Endothelial cell of umbilical vein (primary cell): Measurements from ENCODE around the gene GAST. TPM values are rescaled to one million over a fixed set of nuclear protein-coding genes. Genes with fewer than 3 reads are reported as not detected.

ENCODE experiments used
- BruUV-seq: library from RNA; stranded (reverse); fragments of 400-500 nt; replicated peaks from 2 replicates; lab custom pipeline; 2021; lab: Mats Ljungman, UMichigan
- CTCF ChIA-PET: fragments of 300-600, 350-600 bp; sonication (Branson Sonifier 250); formaldehyde crosslinking; loops from one replicate; lab custom pipeline; 2021; ENCODE audit warnings: antibody characterized with exemption, inconsistent platforms; lab: Charles Lee
- POLR2A ChIA-PET: fragments of 300-600, 350-600 bp; sonication (Branson Sonifier 250); formaldehyde crosslinking; loops from one replicate; lab custom pipeline; 2021; ENCODE audit warnings: antibody characterized with exemption, inconsistent platforms; lab: Charles Lee
- DNase-seq: peaks from one replicate; pipeline ENCODE4 v3.0.0-alpha.2; 2011; ENCODE audit warnings: low read depth, low spot score
- FAIRE-seq: peaks from 2 replicates; lab custom pipeline; 2011; peaks lifted over from hg19 to GRCh38; lab: Jason Lieb, UNC
- H2AFZ ChIP-seq: 2 replicates; pipeline ENCODE4 v1.6.0; 2012; ENCODE audit warnings: low read depth, low read length, control low read depth, inconsistent platforms
- H3K27ac ChIP-seq: 2 replicates; pipeline ENCODE4 v1.5.1; 2011; ENCODE audit warnings: low read depth, mild to moderate bottlenecking, control low read depth, low read length, moderate library complexity; ENCODE audit not compliant: insufficient read depth
- H3K27me3 ChIP-seq, 2 experiments: 2 replicates each; pipeline versions ENCODE4 v1.6.0 to v1.6.1; 2011; ENCODE audit warnings: low read length in 2 of 2, mixed read lengths in 1 of 2; ENCODE audit not compliant: control insufficient read depth in 2 of 2, insufficient read depth in 2 of 2
- H3K36me3 ChIP-seq, 2 experiments: 2 replicates in 1 of 2; 3 replicates in 1 of 2; pipeline ENCODE4 v1.5.1; 2011; ENCODE audit warnings: low read length in 2 of 2, mild to moderate bottlenecking in 1 of 2, moderate library complexity in 1 of 2; ENCODE audit not compliant: control insufficient read depth in 2 of 2, insufficient read depth in 2 of 2; ENCODE audit errors: extremely low read depth in 1 of 2
- H3K4me1 ChIP-seq: 3 replicates; pipeline ENCODE4 v1.5.1; 2011; ENCODE audit warnings: mild to moderate bottlenecking, low read length; ENCODE audit not compliant: control insufficient read depth, insufficient read depth; ENCODE audit errors: extremely low read depth
- H3K4me2 ChIP-seq: 2 replicates; pipeline ENCODE4 v1.6.1; 2011; ENCODE audit warnings: low read length, control low read depth, mixed read lengths; ENCODE audit not compliant: insufficient read depth
- H3K4me3 ChIP-seq, 3 experiments: fragments of 200-600 bp in 1 of 3; sonication (generic), shearing (Covaris generic) in 1 of 3; replicated peaks in 1 of 3; 2 replicates each; pipeline ENCODE4 v1.5.1; 2011 to 2016; ENCODE audit warnings: control low read depth in 3 of 3, low read length in 3 of 3, mild to moderate bottlenecking in 2 of 3, inconsistent platforms in 1 of 3, low read depth in 1 of 3, moderate library complexity in 1 of 3; ENCODE audit not compliant: insufficient read depth in 1 of 3
- H3K79me2 ChIP-seq: 2 replicates; pipeline ENCODE4 v1.6.0; 2012; ENCODE audit warnings: low read length, inconsistent platforms; ENCODE audit not compliant: control insufficient read depth, insufficient read depth
- H3K9ac ChIP-seq: replicated peaks from 2 replicates; pipeline ENCODE3; 2011; ENCODE audit warnings: low read length, control low read depth; ENCODE audit not compliant: insufficient read depth; ENCODE audit errors: extremely low read depth
- H3K9me1 ChIP-seq: replicated peaks from 3 replicates; pipeline ENCODE4 v1.6.0; 2011; ENCODE audit warnings: mild to moderate bottlenecking, low read length; ENCODE audit not compliant: control insufficient read depth, insufficient read depth; ENCODE audit errors: extremely low read depth
- H3K9me3 ChIP-seq: replicated peaks from 2 replicates; pipeline ENCODE4 v1.5.1; 2012; ENCODE audit warnings: low read length, inconsistent platforms; ENCODE audit not compliant: control insufficient read depth, insufficient read depth
- H4K20me1 ChIP-seq: replicated peaks from 2 replicates; pipeline ENCODE3; 2011; ENCODE audit warnings: mild to moderate bottlenecking, low read length; ENCODE audit not compliant: control insufficient read depth, insufficient read depth; ENCODE audit errors: extremely low read depth
- CTCF ChIP-seq, 2 donors: IDR thresholded peaks; 1 replicate in 1 of 2; 2 replicates in 1 of 2; pipeline ENCODE4 v1.5.1; 2011; ENCODE audit warnings: low read length in 2 of 2, mild to moderate bottlenecking in 2 of 2, moderate library complexity in 2 of 2, control low read depth in 1 of 2, inconsistent platforms in 1 of 2, low read depth in 1 of 2; ENCODE audit not compliant: insufficient read depth in 1 of 2; ENCODE audit errors: extremely low read depth in 1 of 2
- EZH2 ChIP-seq: IDR thresholded peaks from 2 replicates; pipeline ENCODE4 v1.6.1; 2012; ENCODE audit warnings: borderline replicate concordance, low read depth, mild to moderate bottlenecking, moderate library complexity, low read length, inconsistent platforms; ENCODE audit not compliant: severe bottlenecking
- FOS ChIP-seq: IDR thresholded peaks from 2 replicates; pipeline ENCODE4 v1.6.1; 2011; ENCODE audit warnings: mild to moderate bottlenecking, low read length, moderate library complexity, borderline replicate concordance; ENCODE audit not compliant: insufficient read depth
- GATA2 ChIP-seq: IDR thresholded peaks from 2 replicates; pipeline ENCODE4 v1.7.0; 2011; ENCODE audit warnings: low read depth, mild to moderate bottlenecking, moderate library complexity, mixed read lengths, low read length; ENCODE audit not compliant: insufficient read length, insufficient read depth
- JUN ChIP-seq: IDR thresholded peaks from 2 replicates; pipeline ENCODE4 v1.6.1; 2011; ENCODE audit warnings: borderline replicate concordance, low read depth; ENCODE audit not compliant: insufficient read length, insufficient read depth
- MAX ChIP-seq: IDR thresholded peaks from 2 replicates; pipeline ENCODE4 v1.6.1; 2011; ENCODE audit not compliant: insufficient read depth, insufficient read length
- MYC ChIP-seq: IDR thresholded peaks from one replicate; pipeline ENCODE4 v1.6.1; 2011; ENCODE audit warnings: mild to moderate bottlenecking, low read depth, low read length
- POLR2A ChIP-seq: IDR thresholded peaks from 2 replicates; pipeline ENCODE4 v1.6.1; 2012; ENCODE audit warnings: low read depth, mild to moderate bottlenecking, control low read depth, low read length
- dilution Hi-C: fragments of 300-500 bp; cut with MboI; formaldehyde crosslinking; loops from one replicate; pipeline ENCODE4 v1.15.0; 2019; ENCODE audit warnings: low sequenced_read_pairs; ENCODE audit not compliant: extremely low pct_ligation_motif_present
- intact Hi-C: fragments of 100-400 bp; cut with micrococcal nuclease; formaldehyde crosslinking; loops from one replicate; pipeline ENCODE4 v1.10.0; 2022
- polyA plus RNA-seq, 4 experiments: library from polyadenylated mRNA; depleted of rRNA in 3 of 4; stranded (reverse) in 3 of 4; unstranded in 1 of 4; fragments of >200 nt; gene quantifications; 2 replicates each; pipeline versions ENCODE4 v1.2.1 to v1.2.3, GENCODE V29; 2011 to 2012; ENCODE audit warnings: missing spikeins in 1 of 4
- total RNA-seq: library from RNA; stranded (reverse); gene quantifications from 2 replicates; pipeline ENCODE4 v1.2.3, GENCODE V29; 2021

Gene GAST
- total and polyA plus RNA-seq, 2 donors (not counting 3 experiments of a cell fraction or from before 2014, with no cell fraction given) = not detected

GRCh38 chr17:41739661-41740352 is 27.7 kb downstream of the GAST start:
- dilution Hi-C loops = loop anchor here (10.0 kb wide), 1 partner anchor 65 kb away; no protein-coding TSS in a partner anchor
- FAIRE-seq = no peak
- TF ChIP-seq POLR2A = no peak
- no peak for TF ChIP-seq CTCF (IDR thresholded peaks at IDR 0.05; ENCODE audit: extremely low read depth in 1 of 2, insufficient read depth in 1 of 2, low read depth in 1 of 2, low read length in 2 of 2)
- no peak for TF ChIP-seq FOS
- no peak for TF ChIP-seq EZH2
- TF ChIP-seq MYC = no peak
- TF ChIP-seq GATA2 = no peak
- no peak for TF ChIP-seq JUN
- TF ChIP-seq MAX = no peak
- peaks cover 12 to 19% of the 10 kb centered on the region in 2 experiments for H3K27me3 ChIP-seq
- H3K36me3 ChIP-seq = no peaks in the 10 kb centered on the region
- ChIA-PET POLR2A (interaction anchor here (1.1 kb wide), 1 partner anchor 47 kb away, joined by 3 read pairs; the partner anchor contains the start of gene JUP), CTCF (interaction anchor here (1.1 to 4.6 kb wide), 8 partner anchors 14 to 72 kb away, joined by 3 to 50 read pairs (median 6); partner anchors contain the start of genes JUP and P3H4)
- H3K9me3 ChIP-seq = no peaks in the 10 kb centered on the region
- intact Hi-C loops = loop anchor here (5.0 kb wide), 1 partner anchor 147 kb away; no protein-coding TSS in a partner anchor
- BruUV-seq = no TSS peak
- H3K9ac ChIP-seq = no peak overlapping the region
- H2AFZ ChIP-seq = no peak overlapping the region
- no peaks in the 10 kb centered on the region for H4K20me1 ChIP-seq
- H3K27ac ChIP-seq = no peak overlapping the region
- no peak overlapping the region for H3K4me3 ChIP-seq
- H3K4me1 ChIP-seq = peaks cover under 1% of the 10 kb centered on the region
- H3K79me2 ChIP-seq = no peaks in the 10 kb centered on the region
- DNase-seq = no peak
- H3K9me1 ChIP-seq = no peaks in the 10 kb centered on the region
- no peak overlapping the region for H3K4me2 ChIP-seq
